CD4-positive, alpha-beta T cell treated with Interleukin-6 for 4 hours (primary cell): Measurements from ENCODE around the gene SLC22A25.

ENCODE experiments used
- DNase-seq: peaks from one replicate; pipeline ENCODE4 v3.0.0-alpha.2; 2020; ENCODE audit warnings: mixed read lengths

SLC22A25 gene

DNA sequence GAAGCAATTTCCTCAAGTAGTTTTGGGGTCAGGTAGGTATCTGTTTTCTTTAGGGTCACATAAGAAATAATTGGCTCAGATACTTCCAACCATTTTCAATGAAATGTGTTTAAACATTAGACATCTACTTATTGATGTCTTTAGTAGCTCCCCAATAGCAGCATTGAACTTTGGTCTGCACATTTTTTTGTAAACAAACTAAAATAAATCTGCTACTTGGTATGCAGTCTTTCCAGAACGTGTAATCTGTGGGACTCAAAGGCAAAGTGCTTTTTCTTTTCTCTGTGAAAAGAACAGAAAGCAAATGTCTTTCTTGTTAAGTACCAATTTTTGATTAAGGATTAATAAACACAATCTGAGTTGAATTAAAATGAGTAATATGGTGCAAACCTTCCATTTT, 13.6 kb downstream of the SLC22A25 start:
- DNase-seq: no peak

DNA sequence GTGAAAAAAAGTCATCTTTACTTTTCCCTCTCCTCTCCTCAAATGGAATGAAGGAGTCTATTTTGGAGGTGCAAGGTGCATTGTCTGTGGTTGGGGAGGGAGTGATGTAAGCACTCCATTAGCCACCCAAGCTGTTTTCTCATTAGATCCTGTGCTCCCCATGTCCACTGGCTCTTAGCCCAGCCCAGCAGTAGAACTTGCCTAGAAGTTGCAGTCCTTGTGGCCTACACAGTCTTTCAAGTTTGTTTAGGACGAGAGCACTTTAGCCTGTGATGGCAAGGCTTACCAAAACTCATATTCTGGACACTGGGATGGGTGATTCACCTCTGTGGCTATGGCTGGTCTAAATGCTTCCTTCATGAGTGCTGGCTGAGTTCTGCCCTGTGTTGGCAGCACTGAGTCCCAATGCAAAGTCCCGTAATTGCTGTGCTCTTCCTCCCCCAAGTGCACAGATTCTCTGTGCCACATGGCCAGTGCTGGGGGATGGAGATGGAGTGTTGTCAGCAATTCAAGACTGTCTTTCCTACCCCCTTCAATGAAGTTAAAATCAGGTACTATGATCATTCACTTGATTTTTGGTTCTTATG, 15.8 kb downstream of the SLC22A25 start:
- no peak for DNase-seq

DNA sequence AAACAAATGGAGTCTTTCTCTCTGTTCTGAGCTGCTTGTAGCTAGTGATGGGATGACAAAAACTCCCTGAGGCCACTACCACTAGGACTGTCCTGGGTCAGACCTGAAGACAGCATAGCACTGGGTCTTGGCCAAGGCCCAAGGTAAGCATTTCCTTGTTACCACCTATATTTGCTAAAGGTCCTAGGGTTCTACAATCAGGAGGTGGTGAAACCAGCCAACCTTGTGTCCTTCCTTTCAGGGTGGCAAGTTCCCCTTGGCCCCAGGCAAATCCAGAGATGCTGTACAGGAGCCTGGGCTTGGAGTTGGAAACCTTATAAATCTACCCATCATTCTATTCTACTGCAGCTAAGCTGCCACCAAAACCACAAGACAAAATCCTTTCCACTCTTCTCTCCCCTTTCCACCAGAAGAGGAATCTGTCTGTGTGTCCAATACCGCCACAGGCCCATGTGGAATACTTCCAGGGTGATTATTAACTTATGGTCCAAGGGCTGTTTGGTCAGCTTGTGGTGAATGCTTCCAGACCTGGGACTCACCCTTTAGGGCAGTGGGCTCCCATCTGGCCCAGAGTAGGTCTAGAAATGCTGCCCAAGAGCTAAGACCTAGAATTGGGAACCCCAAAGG, 16.8 kb downstream of the SLC22A25 start:
- no peak for DNase-seq

DNA sequence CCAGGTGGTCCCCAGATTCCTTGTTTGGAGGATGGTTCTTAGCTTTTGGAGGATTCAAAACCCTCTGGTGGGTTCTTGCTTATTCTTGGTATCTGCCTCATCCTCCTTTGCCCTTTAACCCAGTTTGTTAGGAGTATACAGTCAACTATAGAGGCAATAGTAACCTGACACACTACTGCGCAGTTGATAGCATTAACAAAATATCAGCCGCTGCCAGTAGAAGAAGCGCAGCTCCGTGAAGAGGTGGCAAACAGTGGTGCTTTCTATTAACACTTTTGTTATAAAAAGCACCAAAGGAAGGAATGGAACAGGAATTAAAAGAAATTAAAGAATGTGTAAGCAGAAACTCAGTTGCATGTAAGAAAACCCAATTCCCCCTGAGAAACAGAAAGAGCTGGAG, 29.3 kb downstream of the SLC22A25 start:
- no peak for DNase-seq

DNA sequence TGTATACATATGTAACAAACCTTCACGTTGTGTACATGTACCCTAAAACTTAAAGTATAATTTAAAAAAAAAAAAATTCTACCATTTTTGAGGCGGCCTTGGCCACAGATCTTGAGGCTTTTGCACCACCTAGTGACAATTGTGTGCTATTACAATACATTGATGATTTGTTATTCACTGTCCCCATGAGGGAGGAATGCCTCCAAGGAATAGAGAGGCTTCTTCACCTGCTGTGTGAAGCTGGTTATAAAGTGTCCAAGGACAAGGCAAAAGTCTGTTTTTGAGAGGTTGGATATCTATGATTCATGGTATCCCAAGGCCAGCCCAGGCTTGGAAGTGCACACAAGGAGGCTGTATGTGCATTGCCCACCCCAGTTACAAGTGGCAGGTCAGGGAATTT, 30.7 kb downstream of the SLC22A25 start:
- no peak for DNase-seq

DNA sequence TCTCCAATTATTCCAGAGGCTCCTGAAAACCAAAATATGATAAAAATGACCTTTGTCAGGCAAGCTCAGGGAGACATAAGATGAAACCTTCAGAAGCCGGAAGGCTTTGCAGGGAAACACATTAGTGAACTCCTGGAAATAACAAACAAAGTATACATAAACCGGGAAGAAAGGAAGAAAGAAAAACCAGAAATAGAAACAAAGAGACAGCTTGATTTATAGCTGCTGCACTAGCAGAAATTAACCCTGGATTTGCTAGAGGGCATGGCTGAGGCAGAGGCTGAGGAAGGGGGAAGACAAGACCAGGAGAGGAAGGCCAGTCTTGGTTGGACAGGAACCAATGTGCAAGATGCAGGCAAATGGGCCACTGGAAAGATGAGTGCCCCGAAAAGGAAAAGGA, 33.3 kb downstream of the SLC22A25 start:
- no peak for DNase-seq
